Measurements from ENCODE around the gene ACE.

DNA sequence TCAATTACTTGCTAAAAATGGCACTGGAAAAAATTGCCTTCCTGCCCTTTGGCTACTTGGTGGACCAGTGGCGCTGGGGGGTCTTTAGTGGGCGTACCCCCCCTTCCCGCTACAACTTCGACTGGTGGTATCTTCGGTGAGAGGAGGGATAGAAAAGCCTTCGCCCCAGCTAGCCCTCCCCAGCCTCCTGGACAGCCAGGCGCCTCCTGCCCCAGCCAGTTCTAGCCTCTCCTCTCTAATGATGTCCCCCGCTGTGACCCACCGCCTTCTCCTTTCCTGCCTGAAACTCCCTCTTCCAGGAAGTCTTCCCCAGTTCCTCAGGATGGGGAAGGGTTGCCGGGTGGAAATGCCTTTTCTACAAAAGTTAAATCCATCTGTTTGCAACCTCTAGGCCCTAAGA, 6.2 kb downstream of the ACE start:
- TF ChIP-seq, protein P1, sequence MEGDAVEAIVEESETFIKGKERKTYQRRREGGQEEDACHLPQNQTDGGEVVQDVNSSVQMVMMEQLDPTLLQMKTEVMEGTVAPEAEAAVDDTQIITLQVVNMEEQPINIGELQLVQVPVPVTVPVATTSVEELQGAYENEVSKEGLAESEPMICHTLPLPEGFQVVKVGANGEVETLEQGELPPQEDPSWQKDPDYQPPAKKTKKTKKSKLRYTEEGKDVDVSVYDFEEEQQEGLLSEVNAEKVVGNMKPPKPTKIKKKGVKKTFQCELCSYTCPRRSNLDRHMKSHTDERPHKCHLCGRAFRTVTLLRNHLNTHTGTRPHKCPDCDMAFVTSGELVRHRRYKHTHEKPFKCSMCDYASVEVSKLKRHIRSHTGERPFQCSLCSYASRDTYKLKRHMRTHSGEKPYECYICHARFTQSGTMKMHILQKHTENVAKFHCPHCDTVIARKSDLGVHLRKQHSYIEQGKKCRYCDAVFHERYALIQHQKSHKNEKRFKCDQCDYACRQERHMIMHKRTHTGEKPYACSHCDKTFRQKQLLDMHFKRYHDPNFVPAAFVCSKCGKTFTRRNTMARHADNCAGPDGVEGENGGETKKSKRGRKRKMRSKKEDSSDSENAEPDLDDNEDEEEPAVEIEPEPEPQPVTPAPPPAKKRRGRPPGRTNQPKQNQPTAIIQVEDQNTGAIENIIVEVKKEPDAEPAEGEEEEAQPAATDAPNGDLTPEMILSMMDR (IDR thresholded peaks at IDR 0.05), result no peak
- TF ChIP-seq EZH2 (IDR thresholded peaks at IDR 0.05), result no peak

Measured in neural progenitor cell (in vitro differentiated cells).